Measurements from ENCODE around the gene SGTA.
"Not testable (repeated sequence)": the region's sequence is repeated elsewhere in the genome, so short reads cannot be mapped to it uniquely, and the experiment has no call there.

The SGTA gene

DNA sequence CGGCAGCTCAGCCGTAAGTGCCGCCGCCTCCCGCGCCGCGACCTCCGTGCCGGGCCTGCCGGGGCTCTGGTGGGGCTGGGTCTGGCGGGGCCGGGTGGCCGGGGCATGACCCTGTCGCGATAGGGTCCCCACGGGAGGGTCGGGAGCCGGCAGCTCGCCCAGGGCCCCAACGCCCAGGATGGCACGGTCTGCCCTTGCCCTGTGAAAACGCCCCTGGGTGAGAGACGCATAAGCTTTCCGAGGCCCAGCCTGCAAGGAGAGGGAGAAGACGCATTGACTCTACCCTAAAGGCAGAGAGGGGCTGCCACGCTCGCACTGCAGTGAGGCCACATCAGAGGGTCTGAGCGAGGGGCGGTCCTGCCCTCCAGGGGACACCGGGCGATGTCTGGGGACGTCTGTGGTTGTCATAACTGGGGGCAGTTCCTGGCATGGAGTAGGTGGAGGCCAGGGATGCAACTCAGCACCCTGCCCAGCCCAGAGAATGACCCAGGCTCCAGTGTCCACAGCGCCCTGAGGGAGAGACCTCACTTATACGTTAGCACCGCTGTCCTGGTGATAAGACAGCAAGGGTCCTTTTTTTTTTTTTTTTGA, 37.1 kb upstream of the SGTA start:
- H3K4me3 ChIP-seq (ENCODE audit: low read depth, low read length): peak overlapping the region; percentile 75
- TF ChIP-seq, protein P1, sequence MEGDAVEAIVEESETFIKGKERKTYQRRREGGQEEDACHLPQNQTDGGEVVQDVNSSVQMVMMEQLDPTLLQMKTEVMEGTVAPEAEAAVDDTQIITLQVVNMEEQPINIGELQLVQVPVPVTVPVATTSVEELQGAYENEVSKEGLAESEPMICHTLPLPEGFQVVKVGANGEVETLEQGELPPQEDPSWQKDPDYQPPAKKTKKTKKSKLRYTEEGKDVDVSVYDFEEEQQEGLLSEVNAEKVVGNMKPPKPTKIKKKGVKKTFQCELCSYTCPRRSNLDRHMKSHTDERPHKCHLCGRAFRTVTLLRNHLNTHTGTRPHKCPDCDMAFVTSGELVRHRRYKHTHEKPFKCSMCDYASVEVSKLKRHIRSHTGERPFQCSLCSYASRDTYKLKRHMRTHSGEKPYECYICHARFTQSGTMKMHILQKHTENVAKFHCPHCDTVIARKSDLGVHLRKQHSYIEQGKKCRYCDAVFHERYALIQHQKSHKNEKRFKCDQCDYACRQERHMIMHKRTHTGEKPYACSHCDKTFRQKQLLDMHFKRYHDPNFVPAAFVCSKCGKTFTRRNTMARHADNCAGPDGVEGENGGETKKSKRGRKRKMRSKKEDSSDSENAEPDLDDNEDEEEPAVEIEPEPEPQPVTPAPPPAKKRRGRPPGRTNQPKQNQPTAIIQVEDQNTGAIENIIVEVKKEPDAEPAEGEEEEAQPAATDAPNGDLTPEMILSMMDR (conservative IDR thresholded peaks at IDR 0.05; ENCODE audit: low read depth, low read length): no peak
- DNase-seq (ENCODE audit: low read depth): no peak

DNA sequence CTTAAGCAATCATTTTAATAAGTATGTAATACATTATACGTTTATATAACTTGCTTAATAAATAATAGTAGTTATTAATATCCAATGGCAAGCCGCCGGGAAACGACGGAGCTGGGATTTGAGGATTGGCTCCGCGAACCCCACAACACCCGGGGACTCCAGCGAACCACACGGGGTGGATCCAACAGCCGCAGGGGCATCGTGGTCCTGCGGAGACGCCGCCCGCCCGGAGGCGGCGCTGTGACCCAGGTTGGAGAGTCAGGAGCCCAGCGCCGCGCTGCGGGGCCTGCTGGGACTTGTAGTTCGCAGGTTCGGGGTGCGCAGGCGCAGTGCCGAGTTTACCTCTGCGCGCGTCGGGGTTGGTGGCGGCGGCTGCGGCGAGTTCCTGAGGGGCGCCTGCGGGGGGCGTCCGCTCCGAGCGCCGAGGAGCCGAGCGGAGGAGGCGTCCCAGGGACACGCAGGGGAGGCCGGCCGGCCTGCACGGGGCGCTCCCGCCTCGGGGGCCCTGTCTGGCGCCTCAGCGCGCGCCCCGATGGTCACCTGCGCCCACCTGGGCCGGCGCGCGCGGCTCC, 36.6 kb upstream of the SGTA start, which contains the start of gene ZNF554:
Gene ZNF554, plus strand, starts transcription at position 329 of the 572 bp plus-strand sequence. Its CDS starts 204 bp downstream, at position 533.
- TF ChIP-seq, protein P1 (conservative IDR thresholded peaks at IDR 0.05; ENCODE audit: low read depth, low read length): peak; percentile 92
- peak; percentile 98 for DNase-seq (ENCODE audit: low read depth)
- peak within 1 kb of the TSS; percentile 75 for H3K4me3 ChIP-seq (ENCODE audit: low read depth, low read length)

DNA sequence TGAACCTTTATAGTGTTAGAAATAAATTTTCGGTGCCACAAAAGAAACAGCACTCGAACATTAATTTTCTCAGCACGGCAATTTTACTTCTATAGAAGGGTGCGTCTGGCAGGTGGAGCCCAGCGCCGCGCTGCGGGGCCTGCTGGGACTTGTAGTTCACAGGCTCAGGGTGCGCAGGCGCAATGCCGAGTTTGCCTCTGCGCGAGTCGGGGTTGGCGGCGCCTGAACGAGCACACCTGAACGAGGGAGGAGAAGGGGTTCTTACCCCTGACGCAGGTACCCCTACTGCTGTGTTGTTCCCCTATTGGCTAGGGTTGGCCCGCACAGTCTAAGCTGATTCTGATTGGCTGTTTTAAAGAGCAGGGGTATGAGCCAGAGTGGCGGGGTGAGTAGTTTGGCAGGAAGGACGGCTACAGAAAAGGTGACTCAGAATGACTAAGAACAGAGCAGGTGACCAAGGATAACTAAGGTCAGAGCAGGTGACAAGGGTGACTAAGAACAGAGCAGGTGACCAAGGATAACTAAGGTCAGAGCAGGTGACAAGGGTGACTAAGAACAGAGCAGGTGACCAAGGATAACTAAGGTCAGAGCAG, 34.3 kb upstream of the SGTA start:
- H3K4me3 ChIP-seq (ENCODE audit: low read depth, low read length); DNase-seq (ENCODE audit: low read depth): not testable (repeated sequence)

DNA sequence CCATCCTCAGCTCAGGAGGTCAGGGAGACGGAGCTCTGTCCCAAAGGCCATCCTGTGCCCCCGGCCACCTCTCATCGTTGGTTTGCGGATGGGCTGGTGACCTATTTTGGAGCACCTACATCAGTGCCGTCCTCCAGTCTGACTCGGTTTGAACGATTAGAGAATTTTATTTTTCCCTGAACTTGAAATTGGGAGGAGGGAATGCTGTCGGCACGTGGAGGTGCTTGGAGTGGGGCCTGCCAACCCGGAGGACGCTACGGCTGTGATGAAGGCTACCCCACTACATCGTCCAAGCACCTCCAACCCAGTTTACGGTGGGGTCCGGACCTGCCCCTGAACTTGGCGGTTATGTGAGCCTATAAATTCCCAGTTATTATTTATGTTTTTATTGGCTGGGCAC, 33.6 kb upstream of the SGTA start:
- DNase-seq (ENCODE audit: low read depth): no peak
- no peak overlapping the region for H3K4me3 ChIP-seq (ENCODE audit: low read depth, low read length)
- TF ChIP-seq, protein P1 (conservative IDR thresholded peaks at IDR 0.05; ENCODE audit: low read depth, low read length): no peak

DNA sequence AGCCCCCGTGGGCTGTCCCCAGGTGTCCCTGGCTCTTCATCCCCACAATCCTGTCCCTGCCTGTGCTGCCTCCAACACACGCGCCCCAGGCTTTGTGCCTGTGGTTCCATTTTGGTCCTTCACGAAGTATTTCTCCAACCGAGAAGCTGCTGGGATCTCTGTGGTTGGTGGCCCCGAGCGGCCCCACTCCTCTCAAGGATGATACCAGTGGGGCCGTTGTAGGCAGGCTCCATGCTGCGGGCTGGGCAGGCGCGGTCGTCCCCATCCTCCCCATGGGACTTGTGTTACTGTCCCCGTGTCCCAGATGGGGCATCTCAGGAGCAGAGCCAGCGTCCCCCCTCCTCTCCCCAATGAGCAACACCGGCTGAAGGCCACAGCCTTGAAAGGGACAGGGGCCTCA, 32.9 kb upstream of the SGTA start:
- TF ChIP-seq, protein P1 (conservative IDR thresholded peaks at IDR 0.05; ENCODE audit: low read depth, low read length): no peak
- no peak overlapping the region for H3K4me3 ChIP-seq (ENCODE audit: low read depth, low read length)
- no peak for DNase-seq (ENCODE audit: low read depth)

DNA sequence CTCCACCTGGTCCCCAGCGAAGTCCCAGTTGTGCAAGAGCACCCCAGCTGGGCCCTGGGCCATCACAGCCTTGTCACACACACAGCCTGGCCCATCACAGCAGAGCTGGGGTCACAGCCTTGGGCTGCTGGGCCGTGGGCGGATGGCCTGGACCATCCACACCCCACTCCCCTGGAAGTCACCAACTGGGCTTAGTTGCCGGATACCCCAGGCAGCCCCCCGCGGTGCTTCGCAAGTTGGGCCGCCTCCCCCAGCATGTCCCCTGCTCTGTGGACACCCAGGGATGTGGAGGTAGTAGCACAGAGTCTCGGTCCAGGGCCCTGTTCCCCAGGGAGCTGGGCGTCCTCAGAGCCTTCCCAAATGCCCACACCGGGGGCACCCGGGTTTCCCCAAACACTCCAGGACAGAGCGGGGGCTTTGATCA, 32.1 kb upstream of the SGTA start:
- H3K4me3 ChIP-seq (ENCODE audit: low read depth, low read length): no peak overlapping the region
- DNase-seq (ENCODE audit: low read depth): no peak
- TF ChIP-seq, protein P1 (conservative IDR thresholded peaks at IDR 0.05; ENCODE audit: low read depth, low read length): no peak

DNA sequence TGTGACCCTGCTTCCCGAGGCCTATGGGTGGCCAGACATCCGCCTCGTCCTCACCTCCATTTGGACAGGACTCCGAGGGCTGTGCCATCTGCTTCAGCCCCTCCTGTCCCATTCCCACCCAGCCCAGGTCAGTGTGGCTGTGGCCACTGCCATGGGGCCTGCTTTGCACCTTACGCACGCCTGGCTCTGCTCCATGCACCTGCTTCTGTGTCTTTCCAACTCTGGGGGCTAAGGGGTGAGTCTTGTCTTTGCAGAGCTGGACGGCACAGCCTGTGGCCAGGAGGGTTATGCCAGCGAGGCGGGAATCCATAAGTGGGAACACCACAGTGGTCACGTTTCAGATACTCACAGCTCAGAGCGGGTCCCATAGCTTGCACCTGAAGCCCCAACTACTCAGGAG, 31.4 kb upstream of the SGTA start:
- no peak overlapping the region for H3K4me3 ChIP-seq (ENCODE audit: low read depth, low read length)

More for the DNA sequence above, 31.4 kb upstream of the SGTA start:
- TF ChIP-seq, protein P1 (conservative IDR thresholded peaks at IDR 0.05; ENCODE audit: low read depth, low read length): no peak
- DNase-seq (ENCODE audit: low read depth): no peak

Measured in choroid plexus epithelial cell (primary cell).